Pulmonary artery endothelial cell (primary cell): Measurements from ENCODE around the gene POLR1D. TPM values are rescaled to one million over a fixed set of nuclear protein-coding genes. Genes with fewer than 3 reads are reported as not detected.

Experiments
- DNase-seq: peaks from one replicate; pipeline ENCODE4 v3.0.0-alpha.2; 2011; ENCODE audit warnings: low read depth, low spot score
- total RNA-seq: library from RNA; depleted of rRNA; stranded (reverse); fragments of >200 nt; gene quantifications from 2 replicates; pipeline ENCODE4 v1.2.3, GENCODE V29; 2014

Gene POLR1D
- total RNA-seq, 1 donor from 2014 or later = 103 TPM

DNA sequence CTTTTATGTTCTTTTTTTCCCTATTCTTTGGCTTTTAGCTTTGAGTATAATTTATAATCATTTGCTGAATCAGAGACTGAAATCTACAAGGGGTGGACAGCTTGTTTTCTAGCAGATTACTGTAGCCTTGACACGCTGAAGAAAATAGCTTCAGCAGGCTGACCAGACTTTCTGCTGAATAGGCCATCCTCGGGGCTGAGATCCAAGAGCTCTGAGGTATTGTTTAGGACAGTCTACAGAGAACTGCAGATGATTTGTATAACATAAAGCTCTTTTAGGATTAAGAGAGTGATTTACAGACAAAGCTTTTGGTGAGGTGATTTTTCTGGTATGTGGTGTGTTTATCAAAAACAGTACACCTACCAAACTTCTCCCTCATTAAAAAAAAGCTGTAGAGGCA, 16.8 kb downstream of the POLR1D start:
- no peak for DNase-seq

DNA sequence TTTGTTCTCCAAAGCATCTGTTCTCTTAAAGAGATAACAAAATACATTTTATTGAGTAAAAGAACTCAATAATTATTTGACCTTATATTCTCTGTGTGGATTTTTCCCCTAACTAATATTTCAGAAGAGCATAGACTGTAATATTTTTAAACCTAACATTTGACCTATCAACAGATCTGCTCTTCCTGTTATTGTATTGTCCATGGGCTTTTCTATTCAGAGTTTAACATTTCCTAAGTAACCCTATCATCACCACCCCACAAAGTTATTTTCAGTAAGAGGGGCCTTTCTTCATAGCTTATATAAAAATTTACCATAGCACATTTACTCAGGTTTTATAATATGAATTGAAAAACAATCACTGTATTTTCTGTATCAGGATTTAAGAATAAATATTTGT, 17.5 kb downstream of the POLR1D start:
- DNase-seq = no peak

DNA sequence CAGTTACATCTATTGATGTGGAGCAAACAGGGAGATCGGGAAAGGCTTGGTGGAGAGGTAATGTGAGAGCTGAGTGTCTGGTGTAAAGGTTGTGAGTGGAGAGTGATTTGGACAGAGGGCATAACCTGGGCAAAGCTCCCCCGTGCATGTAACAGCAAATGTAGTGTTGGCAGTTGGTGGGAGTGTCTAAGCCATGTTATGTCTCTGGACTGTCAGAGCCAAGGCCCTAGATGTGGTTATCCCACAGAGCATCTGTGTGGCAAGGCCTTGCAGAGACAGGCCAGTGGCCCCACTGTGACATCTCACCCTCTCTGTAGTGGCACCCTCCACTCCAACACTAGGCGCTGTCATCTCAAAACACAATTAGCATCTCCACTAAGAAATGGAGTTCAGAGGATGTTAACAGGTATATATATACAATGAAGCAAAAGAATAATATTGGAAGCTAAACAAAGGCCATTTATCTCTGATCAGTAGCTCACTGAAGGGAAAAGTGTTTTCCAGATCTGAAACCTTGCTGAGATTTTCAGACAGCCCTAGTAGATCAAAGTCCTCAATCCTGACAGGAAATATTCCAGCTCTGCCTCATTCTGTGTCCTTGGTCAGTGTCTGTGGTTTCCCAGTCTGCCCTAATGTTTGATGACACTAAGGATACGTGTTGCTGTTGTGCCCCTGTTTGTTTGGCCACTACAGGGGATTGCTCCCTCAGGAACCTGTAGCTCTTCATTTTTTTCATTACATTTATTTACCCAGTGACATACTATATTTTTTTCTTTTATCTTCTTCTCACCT, 20.2 kb downstream of the POLR1D start:
- no peak for DNase-seq

DNA sequence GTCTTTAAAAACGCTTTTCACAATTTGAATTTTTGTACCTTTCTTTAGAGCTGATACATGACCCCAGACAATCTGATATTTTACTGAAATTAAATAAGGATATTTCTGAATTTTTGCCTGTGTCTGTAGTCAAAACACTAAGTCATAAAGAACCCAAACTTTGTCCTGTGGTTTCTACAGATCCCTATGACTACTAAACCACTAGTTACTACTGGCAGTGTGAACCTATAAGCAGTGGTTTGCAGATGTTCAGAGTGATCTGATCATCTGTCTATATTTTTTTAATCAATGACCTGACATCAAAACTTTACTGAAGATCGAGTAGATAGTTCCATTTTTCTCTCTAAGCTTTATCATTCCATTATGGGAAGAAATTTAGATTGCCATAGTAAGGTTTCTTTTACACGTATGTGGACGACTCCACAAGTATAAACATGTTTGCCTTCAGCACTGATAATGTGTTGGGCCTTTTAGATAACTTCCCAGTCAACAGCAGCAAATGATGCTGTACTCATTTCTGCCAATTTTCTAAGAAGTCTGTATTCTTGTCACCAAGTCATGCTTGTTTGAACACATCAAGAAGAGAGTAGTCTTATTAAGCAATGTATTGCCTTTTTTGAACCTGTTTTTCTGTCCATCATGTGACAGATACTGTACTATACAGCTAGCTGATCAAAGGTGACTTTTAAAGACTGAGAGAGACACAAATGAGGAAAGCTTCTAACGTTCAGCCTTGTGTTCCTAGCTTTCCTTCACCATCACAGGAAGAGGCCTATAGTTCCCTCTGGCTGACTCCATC, 21.8 kb downstream of the POLR1D start:
- no peak for DNase-seq

DNA sequence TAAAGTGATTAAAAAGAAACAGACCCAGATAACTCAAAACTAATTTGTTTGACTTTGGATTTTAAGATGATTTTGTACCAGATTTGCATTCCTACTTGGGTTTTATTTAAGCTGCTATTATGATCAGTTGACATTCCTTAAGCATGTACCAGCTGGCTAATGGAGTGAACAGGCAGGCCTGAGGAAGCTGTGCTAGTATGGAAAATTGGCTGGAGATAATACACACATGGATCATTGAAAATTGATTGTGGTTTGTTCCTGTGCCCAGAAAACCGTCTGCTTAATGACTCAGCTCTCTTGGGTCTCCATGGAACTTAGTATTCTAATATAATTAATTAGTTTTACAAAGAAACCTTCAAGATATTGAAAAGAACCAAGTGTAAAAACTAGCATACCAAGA, 22.6 kb downstream of the POLR1D start:
- DNase-seq = no peak

DNA sequence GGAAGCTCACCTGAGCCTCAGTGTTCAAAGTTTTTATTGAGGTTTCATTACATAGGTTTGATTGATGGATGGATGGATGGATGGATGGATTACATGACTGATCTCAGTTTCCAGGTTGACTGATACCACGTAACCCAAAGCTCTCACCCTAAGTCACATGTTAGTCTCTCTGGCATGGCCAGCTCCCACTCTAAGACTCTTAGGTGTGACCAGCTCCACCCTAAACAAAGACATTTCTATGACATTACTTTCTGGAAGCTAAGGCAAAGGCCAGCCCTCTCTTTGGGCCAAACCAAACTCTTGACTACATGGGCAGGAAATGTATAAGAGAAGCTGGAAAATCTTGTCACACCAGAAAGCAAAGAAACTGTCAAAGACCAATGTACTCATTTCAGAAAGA, 28.6 kb downstream of the POLR1D start:
- DNase-seq = no peak

DNA sequence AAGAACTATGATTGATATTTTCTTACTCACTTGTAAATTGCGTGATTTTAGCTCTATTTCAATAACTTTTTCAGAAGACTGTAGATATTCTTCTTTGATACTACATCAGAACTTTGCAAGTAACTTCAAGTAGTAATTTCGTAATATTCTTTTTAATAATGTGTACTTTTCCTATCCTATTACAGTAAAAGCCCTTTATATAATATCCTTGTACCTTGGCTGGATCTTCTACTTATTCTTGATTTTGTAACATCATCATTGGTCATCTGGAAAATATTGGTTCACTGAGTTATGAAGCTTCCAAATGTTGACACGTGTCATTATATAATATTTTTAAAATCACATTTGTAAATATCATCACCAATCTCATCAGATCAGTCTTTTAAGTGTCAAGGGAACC, 32.4 kb downstream of the POLR1D start:
- no peak for DNase-seq

DNA sequence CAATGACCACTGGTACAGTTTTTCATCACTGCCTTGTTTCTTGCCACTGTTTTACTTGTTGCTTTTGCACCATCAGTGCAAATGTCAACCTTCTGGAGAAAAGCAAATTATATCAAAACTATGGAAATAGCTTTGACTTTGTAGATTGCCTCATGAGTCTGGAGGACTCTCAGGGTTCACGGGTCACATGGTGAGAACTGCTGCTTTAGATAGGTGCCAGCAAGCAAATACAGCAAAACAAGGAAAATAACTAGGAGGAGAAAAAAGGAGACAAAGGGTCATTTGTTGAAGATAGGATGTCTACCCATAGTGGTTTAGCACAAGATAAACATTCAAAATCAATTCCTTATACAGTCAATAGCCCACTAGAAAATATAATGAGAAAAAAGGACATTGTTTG, 33.1 kb downstream of the POLR1D start:
- DNase-seq = no peak

DNA sequence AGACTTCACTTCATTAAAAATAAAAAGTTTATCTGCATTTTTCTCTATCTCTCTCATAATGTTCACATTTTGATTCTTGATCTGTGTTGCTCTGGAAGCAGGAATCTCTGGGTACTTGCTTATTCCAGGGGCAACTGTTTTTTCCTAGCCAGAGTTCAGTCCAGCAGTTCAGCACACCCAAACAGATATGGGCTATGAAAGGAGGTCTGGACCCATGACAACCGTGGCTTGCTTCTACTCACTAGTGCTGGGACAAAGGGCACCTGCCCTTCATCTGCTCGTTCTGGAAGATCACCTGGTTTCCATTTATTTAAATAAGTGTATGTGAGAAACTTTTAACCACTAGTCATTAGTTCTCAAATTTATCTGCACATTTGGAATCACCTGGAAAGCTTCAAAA, 36.0 kb downstream of the POLR1D start:
- DNase-seq = no peak

DNA sequence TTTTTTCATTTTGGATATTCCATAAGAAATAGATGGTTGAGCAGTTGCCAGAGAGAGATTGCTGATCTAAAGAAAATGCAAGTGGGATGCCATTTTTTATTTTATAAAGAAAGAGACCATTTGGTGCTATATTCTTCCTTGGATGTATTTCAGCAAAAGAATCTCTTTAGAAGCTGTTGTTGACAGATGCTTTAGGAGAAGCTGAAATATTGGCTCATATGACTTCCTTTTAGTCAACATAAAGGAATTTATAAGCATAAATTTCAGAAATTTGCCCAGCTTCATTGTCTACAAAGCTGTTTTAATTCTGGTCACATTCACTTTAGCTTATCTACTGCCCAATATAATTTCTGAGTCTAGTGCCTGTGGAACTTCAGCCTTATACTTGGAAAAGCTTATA, 36.9 kb downstream of the POLR1D start:
- DNase-seq = no peak

DNA sequence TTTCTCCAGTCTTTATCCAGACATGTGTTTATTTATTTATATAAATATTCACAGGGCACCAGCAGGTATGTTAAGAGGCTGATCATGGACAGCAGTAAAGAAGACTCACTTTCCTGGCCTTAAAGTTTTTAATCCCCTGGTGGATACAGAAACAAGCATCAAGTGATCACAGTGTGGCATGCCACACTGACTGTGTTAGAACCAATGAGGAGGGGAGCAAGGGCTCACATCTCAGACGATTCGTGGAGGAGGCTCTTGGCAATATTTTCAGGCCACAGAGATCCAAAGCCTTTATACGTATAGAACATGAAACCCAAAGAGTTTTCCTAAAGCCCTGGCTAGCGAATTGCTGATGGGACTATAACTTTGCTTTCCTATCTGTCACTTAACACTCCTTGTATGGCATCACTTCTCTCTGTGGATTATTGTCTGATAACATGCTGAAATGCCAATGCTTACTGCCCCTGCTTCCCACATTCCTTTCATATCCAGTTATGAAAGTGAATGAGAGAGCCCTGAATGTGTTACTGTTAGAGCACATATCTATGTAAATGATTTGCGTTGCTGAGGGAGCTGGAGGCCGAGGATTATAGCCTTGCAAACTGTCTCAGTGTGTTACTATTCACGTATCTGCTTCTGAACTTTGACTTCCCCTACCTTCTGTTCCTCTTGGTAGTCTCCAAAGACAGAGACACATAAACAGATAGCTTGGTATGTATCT, 37.6 kb downstream of the POLR1D start:
- DNase-seq = no peak

DNA sequence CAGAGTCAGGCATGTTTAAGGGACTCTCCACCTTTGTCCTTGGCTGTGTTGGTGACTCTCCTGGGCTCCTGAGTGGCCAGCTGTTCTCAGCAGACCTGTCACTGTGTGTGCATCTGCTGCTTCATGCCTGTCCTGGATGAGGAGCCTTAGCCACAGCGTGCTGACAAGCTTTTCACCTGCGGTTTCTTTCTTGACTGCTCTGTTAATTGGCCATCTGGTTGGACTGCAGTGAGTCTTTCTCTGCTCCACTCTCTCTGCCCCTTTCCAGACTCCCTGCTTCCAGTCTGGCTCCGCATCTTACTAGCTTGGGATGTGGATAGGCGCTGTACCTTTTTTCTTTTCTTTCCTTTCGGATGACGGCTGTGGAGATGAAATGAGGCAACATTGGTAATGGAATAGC, 38.8 kb downstream of the POLR1D start:
- no peak for DNase-seq

DNA sequence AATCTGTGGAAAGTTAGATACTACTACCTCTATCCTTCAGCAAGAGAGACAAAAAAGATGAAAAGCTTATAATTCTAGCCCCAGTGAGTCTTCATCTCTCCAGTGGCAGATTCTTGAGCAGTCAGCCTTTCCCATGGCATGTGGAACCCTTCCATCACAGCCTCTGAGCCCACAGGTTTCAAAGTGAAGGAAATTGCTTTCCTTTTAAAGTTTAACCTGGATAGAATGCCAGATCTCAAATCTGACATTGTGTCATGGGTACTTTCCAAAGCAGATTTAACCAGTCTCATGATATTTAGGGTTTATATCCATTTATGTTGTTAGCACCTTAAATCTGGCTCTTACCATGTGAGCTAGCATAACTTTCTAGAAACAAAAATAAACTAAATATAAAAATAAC, 39.3 kb downstream of the POLR1D start:
- no peak for DNase-seq

DNA sequence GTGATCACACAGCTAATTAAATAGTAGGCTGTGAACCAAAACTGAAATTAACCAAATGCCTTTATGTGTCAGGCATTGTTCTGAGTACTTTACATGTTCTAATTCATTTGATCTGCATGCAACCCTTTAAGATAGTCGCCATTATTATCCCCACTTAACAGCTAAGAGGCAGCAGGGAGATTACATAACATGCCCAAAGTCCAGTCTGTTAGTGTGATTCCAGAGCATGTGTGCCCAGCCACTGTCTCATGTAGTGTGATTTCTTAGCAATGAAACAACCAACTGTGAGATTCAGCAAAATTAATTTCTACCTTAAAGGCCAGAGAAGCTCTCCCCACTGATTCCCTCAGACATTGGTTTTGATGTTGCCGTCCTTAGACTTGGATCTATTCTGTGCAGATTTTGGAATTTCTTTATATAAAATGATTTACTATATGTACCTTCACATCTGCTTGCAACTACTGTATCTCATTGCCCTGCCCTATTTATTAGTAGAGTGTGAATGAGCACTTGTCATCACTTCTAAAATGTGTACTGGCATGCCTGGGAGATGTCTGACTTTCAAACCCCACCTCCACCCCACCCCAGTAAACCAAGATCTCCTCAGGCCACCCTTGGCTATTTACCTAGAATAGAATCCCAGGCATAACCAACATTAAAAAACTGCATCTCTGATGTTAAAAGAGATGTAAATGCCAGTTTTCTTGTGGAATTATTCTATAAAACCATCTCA, 41.2 kb downstream of the POLR1D start:
- DNase-seq = no peak

DNA sequence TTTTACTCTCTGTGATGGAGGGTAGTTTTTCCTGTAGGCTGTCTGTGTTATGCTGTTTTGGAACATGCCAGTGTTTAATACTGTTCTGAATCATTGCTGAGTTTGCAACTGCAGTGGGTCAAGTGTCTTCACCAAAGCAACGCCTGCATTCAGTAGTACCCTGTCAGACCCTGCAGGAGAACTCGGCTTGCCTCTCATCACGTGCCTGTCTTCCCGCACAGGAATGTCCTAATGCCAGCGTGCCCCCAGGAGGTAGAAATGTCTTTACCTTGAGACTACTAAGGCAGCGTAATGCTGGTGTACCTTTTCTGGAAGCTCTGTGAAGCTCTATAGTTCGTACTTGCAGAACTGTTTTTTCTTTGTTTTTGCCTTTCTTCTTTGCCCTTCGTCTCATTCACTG, 42.3 kb downstream of the POLR1D start:
- DNase-seq = no peak

DNA sequence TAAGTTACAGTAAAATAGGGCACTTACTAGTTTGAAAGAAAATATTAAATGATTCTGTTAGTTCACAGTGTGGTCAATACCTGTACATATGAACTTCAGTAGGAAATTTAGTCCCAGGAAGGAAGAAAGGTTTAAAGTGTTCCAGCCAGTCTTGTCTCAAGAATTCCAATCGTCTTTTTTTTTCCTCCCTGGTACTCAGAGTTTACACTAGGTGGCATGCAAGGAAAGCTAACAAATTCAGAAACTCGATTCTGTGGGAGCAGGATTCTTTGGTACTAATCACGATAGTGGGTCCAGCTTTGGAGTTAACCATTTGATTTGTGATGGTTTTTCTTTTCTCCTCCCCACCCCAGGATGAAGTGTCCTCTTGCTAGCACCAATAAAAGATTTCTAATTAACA, 43.6 kb downstream of the POLR1D start:
- DNase-seq = no peak

DNA sequence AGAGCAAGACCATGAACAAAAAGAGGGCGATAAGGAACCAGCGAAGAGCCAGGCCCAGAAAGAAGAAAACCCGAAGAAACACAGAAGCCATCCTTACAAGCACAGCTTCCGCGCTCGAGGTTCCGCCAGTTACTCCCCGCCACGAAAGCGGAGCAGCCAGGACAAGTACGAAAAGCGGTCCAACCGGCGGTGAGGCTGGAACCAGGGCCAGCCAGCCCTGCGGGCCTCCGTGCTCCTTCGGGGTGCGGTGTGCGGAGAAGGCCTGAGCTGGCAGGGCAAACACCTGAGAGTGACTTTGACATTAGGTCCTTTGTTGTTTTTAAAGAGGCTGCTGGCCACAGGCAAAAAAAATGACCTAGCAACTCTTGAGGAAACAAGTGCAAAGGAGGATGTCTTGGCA, 44.1 kb downstream of the POLR1D start:
- DNase-seq = no peak

DNA sequence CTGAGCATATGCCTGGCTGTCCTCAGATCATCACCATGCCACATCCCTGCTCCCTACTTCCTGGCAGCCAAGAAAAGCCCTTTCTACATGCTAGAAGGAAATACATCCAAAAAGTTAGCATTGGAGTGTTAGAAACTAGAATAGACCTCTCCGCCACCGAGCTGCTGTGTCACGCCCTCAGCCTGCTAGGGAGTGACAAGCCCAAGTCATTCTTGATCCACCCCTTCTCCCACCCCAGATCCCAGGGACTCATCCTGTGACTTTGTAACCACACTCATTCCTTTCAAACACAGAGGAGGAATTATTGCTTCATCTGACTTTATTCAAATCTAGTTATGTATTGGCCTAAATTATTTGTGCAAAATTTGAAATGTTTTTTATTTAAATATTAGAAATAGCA, 45.3 kb downstream of the POLR1D start:
- DNase-seq = no peak

DNA sequence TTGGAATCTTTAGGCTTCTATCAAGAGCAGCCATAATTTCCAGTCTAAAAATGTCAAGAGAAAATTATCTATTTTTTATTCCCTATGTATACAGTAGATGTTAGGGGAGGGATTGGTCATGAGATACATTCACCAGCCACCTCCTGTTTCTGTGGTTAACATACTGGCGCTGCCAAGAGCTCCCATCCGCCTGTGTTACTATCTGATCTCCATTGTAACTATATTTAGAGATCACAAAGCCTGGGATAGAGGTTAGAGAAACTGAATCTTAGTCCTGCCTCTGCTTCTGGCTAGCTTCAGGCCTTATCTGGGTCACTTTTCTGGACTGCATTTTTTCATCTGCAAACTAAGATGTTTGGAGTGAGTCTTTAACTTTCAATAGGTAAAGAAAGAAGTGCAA, 46.3 kb downstream of the POLR1D start:
- DNase-seq = no peak

DNA sequence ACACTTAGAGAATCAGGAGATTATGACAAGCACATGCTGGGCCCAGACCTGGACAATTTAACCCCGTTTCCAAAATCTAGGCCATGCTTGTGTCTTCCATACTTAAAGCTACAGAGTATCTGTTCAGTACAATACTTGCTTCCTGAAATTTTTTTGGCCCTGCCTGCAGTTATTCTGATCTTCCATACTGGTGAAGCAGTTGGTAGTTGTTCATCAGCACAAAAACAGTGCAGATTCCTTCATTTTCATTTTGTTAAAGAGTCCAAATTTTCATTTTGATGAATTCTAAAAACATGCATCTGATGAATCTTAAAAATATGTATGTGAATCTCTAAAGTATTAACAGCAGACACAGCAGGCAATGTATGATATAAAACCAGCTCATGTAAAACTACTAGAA, 49.2 kb downstream of the POLR1D start:
- DNase-seq = no peak

DNA sequence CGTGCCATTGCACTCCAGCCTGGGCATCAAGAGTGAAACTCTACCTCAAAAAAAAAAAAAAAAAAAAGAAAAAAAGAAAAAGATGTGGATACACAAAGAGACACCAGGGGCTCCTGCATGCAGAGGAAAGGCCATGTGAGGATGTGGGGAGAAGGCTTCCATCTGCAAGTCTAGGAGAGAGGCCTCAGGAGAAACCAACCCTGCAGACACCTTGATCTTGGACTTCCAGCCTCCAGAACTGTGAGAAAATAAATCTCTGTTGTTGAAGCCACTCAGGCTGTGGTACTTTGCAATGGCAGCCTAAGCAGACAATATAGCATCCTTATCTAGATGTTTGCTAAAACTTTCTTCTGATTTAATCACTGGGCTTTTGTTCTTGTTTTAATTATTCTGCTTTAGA, 50.3 kb downstream of the POLR1D start:
- no peak for DNase-seq
